GM13976 (cell line): ENCODE measurements around the gene NTNG2.

Experiments used
- DNase-seq: peaks from one replicate; pipeline ENCODE4 v3.0.0; 2012; ENCODE audit warnings: low spot score
- CTCF ChIP-seq: IDR thresholded peaks from 2 replicates; pipeline ENCODE4 v1.5.1; 2012; ENCODE audit warnings: borderline replicate concordance, mild to moderate bottlenecking; ENCODE audit not compliant: insufficient read depth; ENCODE audit errors: extremely low read depth, missing control alignments, control extremely low read depth
- in situ Hi-C: fragments of 300-500 bp; cut with MboI; formaldehyde crosslinking; loops from one replicate; pipeline ENCODE4 v1.12.0; 2022; ENCODE audit warnings: low sequenced_read_pairs, mixed read lengths, inconsistent platforms; ENCODE audit not compliant: unreplicated experiment

NTNG2 gene

GRCh38 chr9:132247942-132248341 is 86.1 kb downstream of the NTNG2 start:
- TF ChIP-seq CTCF = no peak
- in situ Hi-C loops = no loop called here
- DNase-seq = no peak

- no peak for DNase-seq
- no peak for TF ChIP-seq CTCF
- in situ Hi-C loops = no loop called here
These were observed 87.3 kb downstream of the NTNG2 start for GRCh38 chr9:132249123-132249522.

- in situ Hi-C loops = loop anchor here (10.0 kb wide), 1 partner anchor 485 kb away; no protein-coding TSS in a partner anchor
- no peak for TF ChIP-seq CTCF
- no peak for DNase-seq
These were observed 87.8 kb downstream of the NTNG2 start for GRCh38 chr9:132249690-132250089.

- in situ Hi-C loops = loop anchor here (10.0 kb wide), 1 partner anchor 486 kb away; no protein-coding TSS in a partner anchor
- TF ChIP-seq CTCF = no peak
- DNase-seq = no peak
These were observed 88.7 kb downstream of the NTNG2 start for GRCh38 chr9:132250324-132251262.

GRCh38 chr9:132260846-132261245 is 99.0 kb downstream of the NTNG2 start:
- TF ChIP-seq CTCF = no peak
- no peak for DNase-seq
- in situ Hi-C loops = no loop called here

- in situ Hi-C loops = no loop called here
- TF ChIP-seq CTCF = no peak
These were observed 104.2 kb downstream of the NTNG2 start for GRCh38 chr9:132266017-132266416.

More at GRCh38 chr9:132266017-132266416, 104.2 kb downstream of the NTNG2 start:
- no peak for DNase-seq
